HG02852 (cell line): Measurements from ENCODE around the gene TMEM174.

Experiments used
- ATAC-seq: cut with Tn5 transposase; IDR thresholded peaks from one replicate; pipeline ENCODE4 v1.9.1; 2021; ENCODE audit warnings: mild to moderate bottlenecking, moderate library complexity; ENCODE audit not compliant: unreplicated experiment

The TMEM174 gene

GRCh38 chr5:73153513-73153912 lies 19.5 kb upstream of the TMEM174 start:
- ATAC-seq, result no peak

- ATAC-seq, result no peak
Observed at GRCh38 chr5:73154208-73155006, 18.6 kb upstream of the TMEM174 start.

DNA sequence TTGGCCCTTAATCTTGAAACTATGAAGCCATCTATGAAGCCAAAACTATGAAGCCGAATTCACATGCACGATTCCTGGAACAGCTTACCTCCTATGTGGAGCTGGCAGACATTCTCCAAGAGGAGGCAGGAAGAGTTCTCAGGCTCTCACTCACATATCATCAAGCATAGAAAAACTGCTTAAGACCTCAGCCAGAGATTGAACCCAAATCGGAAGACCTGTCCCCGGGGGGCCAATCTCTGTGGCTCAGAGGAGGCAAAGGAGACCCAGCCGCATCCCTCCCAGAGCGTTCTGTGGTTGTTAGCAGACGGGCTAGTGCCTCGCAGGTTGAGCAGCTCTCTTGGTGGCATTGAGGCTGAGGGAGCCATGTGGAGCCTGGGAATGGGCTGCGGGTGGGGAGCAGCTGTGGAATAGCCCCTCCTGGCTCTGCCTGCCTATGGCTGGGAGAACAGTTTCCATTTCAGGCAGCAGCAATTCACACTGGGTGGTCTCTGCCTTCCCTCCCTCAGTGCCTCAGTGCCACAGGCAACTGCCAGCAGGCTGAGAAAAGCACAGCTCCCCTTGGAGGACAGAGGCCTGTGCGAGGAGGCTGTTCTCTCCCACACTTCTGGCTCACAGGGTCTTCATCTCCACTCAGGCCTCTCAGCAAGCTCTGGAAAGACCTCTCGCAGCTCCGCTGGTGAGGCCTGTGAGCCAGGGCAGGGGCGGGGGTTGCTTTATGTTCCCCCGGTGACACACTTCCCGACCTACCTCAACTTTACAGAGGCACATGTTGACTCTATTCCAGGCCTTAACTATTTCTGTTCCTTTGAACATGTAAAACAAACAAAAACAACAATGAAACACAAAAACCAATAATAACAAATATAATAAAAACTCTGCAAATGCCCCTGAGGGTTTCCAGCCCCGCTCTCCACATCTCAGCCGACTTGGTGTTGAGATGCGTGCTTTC lies 17.4 kb upstream of the TMEM174 start:
- no peak for ATAC-seq

DNA sequence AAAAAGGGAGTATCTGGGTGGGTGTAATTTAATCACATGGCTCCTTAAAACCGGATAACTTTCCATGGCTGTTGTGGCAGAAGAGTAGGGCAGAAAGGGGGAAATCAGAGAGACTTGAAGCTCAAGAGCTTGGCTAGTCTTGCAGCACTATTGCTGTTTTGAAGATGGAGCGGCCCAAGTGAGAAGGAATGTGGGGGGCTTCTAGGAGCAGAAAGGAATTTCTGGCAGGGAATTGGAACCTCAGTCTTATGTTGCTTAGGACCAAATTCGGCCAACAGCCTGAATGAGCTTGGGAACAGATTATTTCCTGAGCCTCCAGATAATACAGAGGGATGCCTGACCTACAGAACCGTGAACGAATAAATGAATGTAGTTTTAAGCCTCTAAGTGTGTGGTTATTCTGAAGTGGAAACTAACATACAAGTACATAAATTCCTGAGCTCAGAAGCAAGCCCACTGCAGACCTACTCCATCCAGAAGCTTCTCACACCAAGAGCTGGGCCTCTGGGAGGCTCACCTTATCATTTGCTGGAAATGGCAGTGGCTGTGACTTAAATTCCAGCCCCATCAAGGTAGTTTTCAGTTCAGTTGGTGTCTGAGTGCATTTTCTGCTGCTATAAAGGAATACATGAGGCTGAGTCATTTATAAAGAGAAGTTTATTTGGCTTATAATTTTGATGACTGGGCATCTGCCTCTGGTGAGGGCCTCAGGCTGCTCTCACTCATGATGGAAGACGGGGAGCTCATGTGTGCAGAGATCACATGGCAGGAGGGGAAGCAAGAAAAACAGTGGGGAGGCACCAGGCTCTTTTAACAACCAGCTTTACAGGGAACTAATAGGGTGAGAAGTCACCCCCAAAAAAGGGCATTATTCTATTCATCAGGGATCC lies 15.3 kb upstream of the TMEM174 start:
- no peak for ATAC-seq

DNA sequence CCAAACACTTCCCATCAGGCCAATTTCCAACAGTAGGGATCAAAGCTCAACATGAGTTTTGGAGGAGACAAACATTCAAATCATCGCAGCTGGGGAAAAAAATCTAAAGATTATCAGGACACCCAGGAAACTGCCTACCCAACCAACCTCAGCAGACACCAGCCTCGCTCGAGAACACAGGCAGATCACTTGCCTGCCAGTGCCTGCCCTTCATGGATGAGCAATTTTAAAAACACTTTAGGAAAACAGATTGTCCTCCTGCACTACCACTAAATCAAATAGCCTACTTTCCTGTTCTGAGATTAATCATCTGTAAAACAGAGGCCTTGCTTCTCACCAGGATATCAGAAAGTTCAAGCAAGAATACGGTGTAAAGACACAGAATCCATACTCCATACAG lies 14.7 kb upstream of the TMEM174 start:
- no peak for ATAC-seq

DNA sequence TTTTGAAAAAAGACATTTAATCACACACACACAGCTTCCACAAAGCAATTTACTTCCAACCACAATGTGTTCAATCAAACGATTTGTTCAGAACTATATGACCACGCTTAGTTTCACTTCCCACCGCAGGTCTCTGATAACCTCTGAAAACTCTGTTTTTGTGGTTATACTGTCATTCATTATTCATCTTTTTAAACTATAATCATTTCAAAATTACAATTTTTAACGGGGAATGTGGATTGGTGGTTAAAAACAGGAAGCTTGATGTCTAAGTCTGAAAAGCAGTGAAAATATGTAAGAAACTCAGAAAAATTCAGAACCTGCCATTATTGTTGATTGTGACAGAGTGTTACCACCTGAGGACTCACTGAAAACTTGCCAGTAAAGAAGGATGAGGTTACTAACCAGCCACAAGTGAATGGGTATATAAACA lies 12.7 kb upstream of the TMEM174 start:
- no peak for ATAC-seq

DNA sequence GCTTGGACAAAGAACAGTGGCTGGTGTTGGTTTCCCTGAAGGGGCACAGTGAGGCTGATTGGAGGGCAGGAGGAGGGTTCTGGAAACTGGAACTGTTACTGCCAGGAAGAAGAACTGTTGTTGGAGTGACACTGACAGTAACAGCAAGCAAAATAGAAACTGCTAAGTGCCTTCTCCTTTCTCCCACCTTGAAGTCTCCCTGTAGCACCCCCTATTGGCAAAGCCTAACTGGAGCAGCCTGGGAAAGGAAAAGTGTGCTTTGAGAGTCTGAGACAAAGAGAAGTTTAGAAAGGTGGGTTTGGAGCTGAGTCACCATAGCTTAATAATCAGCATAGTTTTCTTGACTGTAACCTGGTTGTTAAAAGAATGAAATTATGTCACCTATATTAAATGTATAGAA lies 2.5 kb upstream of the TMEM174 start:
- ATAC-seq, result no peak

DNA sequence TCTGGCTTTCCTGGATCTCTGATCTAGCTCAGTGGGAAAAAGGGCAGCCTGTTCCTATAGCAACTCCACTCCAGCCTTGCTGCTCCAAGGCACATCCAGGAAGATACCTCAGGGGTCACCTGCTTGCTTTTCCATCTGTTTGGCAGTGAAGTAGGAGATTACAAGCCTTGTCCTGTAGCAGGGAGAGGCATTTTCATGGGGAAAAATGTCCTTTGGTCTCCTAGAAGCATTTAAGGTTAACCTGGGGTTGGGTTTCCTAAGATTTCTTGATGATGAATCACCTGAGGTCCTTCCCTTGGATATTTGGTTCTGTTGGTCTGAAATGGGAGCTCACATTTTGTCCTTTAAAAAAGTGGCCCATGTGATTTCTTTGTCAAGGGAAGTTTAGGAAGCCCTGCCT lies 1.5 kb upstream of the TMEM174 start:
- ATAC-seq, result no peak

DNA sequence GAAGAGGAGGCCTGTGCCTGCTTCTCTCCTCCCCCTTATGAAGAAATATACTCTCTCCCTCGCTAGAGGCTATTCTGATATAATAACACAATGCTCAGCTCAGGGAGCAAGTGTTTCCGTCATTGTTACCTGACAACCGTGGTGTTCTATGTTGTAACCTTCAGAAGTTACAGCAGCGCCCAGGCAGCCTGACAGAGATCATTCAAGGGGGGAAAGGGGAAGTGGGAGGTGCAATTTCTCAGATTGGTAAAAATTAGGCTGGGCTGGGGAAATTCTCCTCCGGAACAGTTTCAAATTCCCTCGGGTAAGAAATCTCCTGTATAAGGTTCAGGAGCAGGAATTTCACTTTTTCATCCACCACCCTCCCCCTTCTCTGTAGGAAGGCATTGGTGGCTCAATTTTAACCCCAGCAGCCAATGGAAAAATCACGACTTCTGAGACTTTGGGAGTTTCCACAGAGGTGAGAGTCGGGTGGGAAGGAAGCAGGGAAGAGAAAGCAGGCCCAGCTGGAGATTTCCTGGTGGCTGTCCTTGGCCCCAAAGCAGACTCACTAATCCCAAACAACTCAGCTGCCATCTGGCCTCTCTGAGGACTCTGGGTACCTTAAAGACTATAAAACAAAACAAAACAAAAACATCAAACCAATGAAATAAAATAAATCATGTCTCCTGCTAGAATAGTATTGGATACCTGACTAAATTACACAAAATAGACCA lies 1.3 kb downstream of the TMEM174 start:
- no peak for ATAC-seq

- no peak for ATAC-seq
Observed at GRCh38 chr5:73176250-73176649, 3.3 kb downstream of the TMEM174 start.

GRCh38 chr5:73178265-73178664 lies 5.3 kb downstream of the TMEM174 start:
- no peak for ATAC-seq

DNA sequence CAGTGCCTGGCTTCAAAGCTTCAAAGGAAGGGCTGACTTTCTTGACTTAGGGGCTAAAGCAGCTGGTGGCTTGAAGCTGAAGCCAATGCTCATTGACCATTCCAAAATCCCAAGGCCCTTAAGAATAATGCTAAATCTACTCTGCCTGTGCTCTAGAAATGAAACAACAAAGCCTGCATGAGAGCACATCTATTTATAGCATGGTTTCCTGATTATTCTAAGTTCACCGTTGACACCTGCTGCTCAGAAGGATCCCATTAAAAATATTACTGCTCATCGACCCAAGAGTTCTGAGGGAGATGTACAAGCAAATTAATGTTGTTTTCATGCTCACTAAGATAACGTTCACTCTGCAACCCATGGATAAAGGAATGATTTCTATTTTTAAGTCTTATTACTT lies 6.7 kb downstream of the TMEM174 start:
- no peak for ATAC-seq

DNA sequence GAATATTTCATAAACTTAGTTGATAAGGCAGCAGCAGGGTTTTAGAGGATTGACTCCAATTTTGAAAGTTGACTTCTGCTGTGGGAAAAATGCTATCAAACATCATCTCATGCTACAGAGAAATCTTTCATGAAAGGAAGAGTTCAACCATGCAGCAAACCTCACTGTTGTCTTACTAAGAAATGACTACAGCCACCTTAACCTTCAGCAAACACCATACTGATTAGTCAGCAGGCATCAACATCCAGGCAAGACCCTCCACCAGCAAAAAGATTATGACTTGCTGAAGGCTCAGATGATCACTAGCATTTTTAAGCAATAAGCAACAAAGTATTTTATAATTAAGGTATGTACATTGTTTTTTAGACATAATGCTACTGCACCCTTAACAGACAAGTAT lies 7.6 kb downstream of the TMEM174 start:
- no peak for ATAC-seq

- ATAC-seq, result no peak
Observed at GRCh38 chr5:73182307-73182706, 9.3 kb downstream of the TMEM174 start.

GRCh38 chr5:73183000-73183399 lies 10.0 kb downstream of the TMEM174 start:
- no peak for ATAC-seq

DNA sequence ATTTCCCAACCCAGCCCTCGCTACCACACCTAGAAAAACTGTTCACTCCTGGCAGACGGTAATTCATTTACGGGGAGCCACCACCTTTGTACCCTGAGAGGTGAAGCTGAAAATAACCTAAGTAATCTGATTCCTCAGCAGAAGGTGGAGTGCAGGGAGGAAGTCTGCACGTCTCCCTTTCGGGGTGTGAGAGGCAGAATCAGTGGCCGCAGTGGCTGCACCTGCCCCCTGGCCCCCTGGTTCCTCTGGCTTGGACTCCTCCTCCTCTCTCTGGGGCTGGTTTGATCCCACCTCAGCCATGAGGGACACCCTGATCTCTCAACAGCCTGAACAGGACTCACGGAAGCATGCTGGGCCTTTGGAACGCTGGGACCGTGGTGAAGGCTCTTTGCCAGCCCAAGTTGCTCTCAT lies 10.5 kb downstream of the TMEM174 start:
- ATAC-seq, result no peak

DNA sequence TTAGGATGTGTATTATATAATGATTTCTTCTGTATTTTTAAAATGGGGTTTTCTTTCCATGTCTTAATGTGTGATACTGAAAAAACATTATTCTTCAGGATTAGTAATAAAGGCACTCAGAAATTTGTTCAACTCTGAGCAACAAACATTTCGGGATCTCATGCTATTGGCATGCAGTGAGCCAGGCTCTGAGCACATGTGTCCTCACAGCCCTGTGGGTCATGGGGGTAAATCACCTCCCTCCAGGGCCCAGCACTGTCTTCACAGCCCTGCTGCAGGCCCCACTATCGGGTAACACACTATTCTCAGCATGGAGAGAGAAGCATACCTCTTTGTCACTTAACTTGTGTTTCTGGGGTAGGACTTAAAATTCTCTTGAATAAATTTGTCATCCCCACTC lies 14.0 kb downstream of the TMEM174 start:
- ATAC-seq, result no peak

- ATAC-seq, result no peak
Observed at GRCh38 chr5:73188764-73189531, 16.0 kb downstream of the TMEM174 start.

DNA sequence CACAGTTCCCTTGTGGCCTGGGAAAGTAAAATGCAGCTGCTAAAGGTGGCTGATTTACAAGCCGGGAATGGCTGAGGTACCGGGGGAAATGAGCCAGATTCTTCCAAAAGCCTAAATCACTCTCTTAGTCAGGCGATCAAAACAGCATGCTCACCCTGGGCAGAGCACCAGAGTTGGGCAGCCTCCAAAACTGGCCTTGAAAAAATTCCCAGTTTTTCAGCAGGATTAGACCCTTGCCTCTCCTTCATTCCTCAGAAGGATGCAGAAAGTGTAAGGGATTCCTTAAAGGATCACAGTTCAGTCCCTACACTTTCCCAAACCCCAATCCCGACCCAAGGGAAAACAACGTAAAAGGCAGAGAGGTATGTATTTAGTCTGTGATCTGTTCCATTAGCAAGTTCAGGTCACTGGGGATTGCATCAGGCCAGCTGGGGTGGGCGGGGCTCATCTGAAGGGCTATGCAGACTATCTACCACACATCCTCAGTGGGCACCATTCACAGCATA lies 16.9 kb downstream of the TMEM174 start:
- no peak for ATAC-seq
